GM12878 (cell line): ENCODE measurements around the gene MPZL1. TPM values are rescaled to one million over a fixed set of nuclear protein-coding genes. Genes with fewer than 3 reads are reported as not detected.

Source experiments
- ATAC-seq: fragments of 200-7000 bp; cut with Tn5 transposase; 3 replicates; pipeline ENCODE4 v1.9.1; 2020; ENCODE audit warnings: mild to moderate bottlenecking, moderate library complexity
- BruUV-seq: library from RNA; stranded (reverse); fragments of 400-500 nt; replicated peaks from 2 replicates; lab custom pipeline; 2021; lab: Mats Ljungman, UMichigan
- CTCF ChIA-PET: fragments of 300-600 bp; sonication (Branson Sonifier 250); formaldehyde crosslinking; extraction: SDS; loops from one replicate; lab custom pipeline; 2021; ENCODE audit warnings: inconsistent platforms; lab: Yijun Ruan, JAX
- POLR2A ChIA-PET: fragments of 350-600 bp; formaldehyde crosslinking; extraction: SDS; loops from one replicate; lab custom pipeline; 2021; ENCODE audit warnings: inconsistent platforms; lab: Charles Lee
- RAD21 ChIA-PET: fragments of 300-600 bp; sonication (Branson Sonifier 250); formaldehyde crosslinking; loops from one replicate; lab custom pipeline; 2023; ENCODE audit warnings: antibody characterized with exemption; ENCODE audit not compliant: unreplicated experiment; lab: Charles Lee
- SMC1A ChIA-PET: fragments of 300-600 bp; sonication (Branson Sonifier 250); formaldehyde crosslinking; loops from one replicate; lab custom pipeline; 2023; ENCODE audit not compliant: unreplicated experiment, uncharacterized antibody; lab: Charles Lee
- DNase-seq: peaks from one replicate; pipeline ENCODE4 v3.0.0-alpha.2; 2011; ENCODE audit warnings: low read depth, low spot score
- FAIRE-seq: peaks from 3 replicates; lab custom pipeline; 2011; peaks lifted over from hg19 to GRCh38; lab: Jason Lieb, UNC
- H2AFZ ChIP-seq: 2 replicates; pipeline ENCODE4 v1.6.0; 2011; ENCODE audit warnings: low read depth, low read length, control low read depth; ENCODE audit not compliant: control insufficient read depth
- H3K27ac ChIP-seq: 2 replicates; pipeline ENCODE4 v1.5.1; 2011; ENCODE audit warnings: control low read depth; ENCODE audit not compliant: control insufficient read depth, insufficient read depth
- H3K27me3 ChIP-seq, 2 experiments: replicated peaks in 1 of 2; 2 replicates each; pipeline versions ENCODE4 v1.6.0 to v1.6.1; 2011; ENCODE audit warnings: low read length in 1 of 2; ENCODE audit not compliant: control insufficient read depth in 2 of 2, insufficient read depth in 2 of 2
- H3K36me3 ChIP-seq, 2 experiments: 2 replicates each; pipeline ENCODE4 v1.5.1; 2011; ENCODE audit warnings: low read length in 1 of 2; ENCODE audit not compliant: control insufficient read depth in 2 of 2, insufficient read depth in 2 of 2
- H3K4me1 ChIP-seq: 2 replicates; pipeline ENCODE4 v1.6.1; 2011; ENCODE audit warnings: mild to moderate bottlenecking, low read length, moderate library complexity, mixed read lengths; ENCODE audit not compliant: control insufficient read depth, insufficient read depth
- H3K4me2 ChIP-seq: 2 replicates; pipeline ENCODE4 v1.6.0; 2011; ENCODE audit warnings: control low read depth; ENCODE audit not compliant: control insufficient read depth, insufficient read depth
- H3K4me3 ChIP-seq: fragments of 200-600 bp; sonication (generic); 2 replicates; pipeline ENCODE4 v1.5.1; 2016
- H3K79me2 ChIP-seq: 2 replicates; pipeline ENCODE4 v1.6.0; 2011; ENCODE audit warnings: low read length; ENCODE audit not compliant: control insufficient read depth, insufficient read depth
- H3K9ac ChIP-seq: 2 replicates; pipeline ENCODE4 v1.8.0; 2011; ENCODE audit warnings: low read length, control low read depth, mixed read lengths; ENCODE audit not compliant: control insufficient read depth, insufficient read depth
- H3K9me3 ChIP-seq: replicated peaks from 3 replicates; pipeline ENCODE4 v1.5.1; 2011; ENCODE audit warnings: mild to moderate bottlenecking, low read length; ENCODE audit not compliant: control insufficient read depth, insufficient read depth
- H4K20me1 ChIP-seq: 2 replicates; pipeline ENCODE4 v1.6.0; 2011; ENCODE audit not compliant: control insufficient read depth, insufficient read depth
- ATF3 ChIP-seq: IDR thresholded peaks from 2 replicates; pipeline ENCODE4 v1.6.1; 2011; ENCODE audit warnings: low read depth, mild to moderate bottlenecking, low read length, moderate library complexity, borderline replicate concordance; ENCODE audit errors: extremely low read depth
- CBX5 ChIP-seq: sonication (generic); IDR thresholded peaks from 2 replicates; pipeline ENCODE4 v1.6.1; 2016; ENCODE audit warnings: low read depth, moderate library complexity, mild to moderate bottlenecking, inconsistent platforms
- CREB1 ChIP-seq: IDR thresholded peaks from 2 replicates; pipeline ENCODE4 v1.6.1; 2012; ENCODE audit warnings: low read depth, mild to moderate bottlenecking, inconsistent platforms
- HSF1 ChIP-seq: fragments of 150-350 bp; IDR thresholded peaks from 2 replicates; pipeline ENCODE4 v1.6.1; 2014; ENCODE audit warnings: mild to moderate bottlenecking, low read depth, low read length
- IRF5 ChIP-seq: fragments of 450-650 bp; IDR thresholded peaks from 2 replicates; pipeline ENCODE4 v1.6.1; 2017; ENCODE audit warnings: borderline replicate concordance
- JUNB ChIP-seq: IDR thresholded peaks from 2 replicates; pipeline ENCODE4 v1.6.1; 2016; ENCODE audit warnings: antibody characterized with exemption, mild to moderate bottlenecking
- LARP7 ChIP-seq: fragments of 450-650 bp; IDR thresholded peaks from 2 replicates; pipeline ENCODE4 v1.6.1; 2017; ENCODE audit warnings: mild to moderate bottlenecking
- NFXL1 ChIP-seq: fragments of 450-650 bp; IDR thresholded peaks from 2 replicates; pipeline ENCODE4 v1.6.1; 2017; ENCODE audit warnings: antibody characterized with exemption, mild to moderate bottlenecking, borderline replicate concordance
- SIX5 ChIP-seq: IDR thresholded peaks from 2 replicates; pipeline ENCODE4 v1.6.1; 2011; ENCODE audit warnings: mild to moderate bottlenecking, low read depth, low read length, moderate library complexity; ENCODE audit not compliant: severe bottlenecking
- TBL1XR1 ChIP-seq: IDR thresholded peaks from 2 replicates; pipeline ENCODE4 v1.6.1; 2012; ENCODE audit warnings: low read depth, low read length, improper control_type of control experiment
- ZNF217 ChIP-seq: fragments of 450-650 bp; IDR thresholded peaks from 2 replicates; pipeline ENCODE4 v1.6.1; 2017; ENCODE audit warnings: antibody characterized with exemption, mild to moderate bottlenecking
- WGBS: methylation state at CpG from one replicate; pipeline ENCODE4 v1.1.6; 2016; ENCODE audit warnings: low lambda C conversion rate; ENCODE audit not compliant: insufficient replicate concordance, insufficient coverage; ENCODE audit errors: missing lambda C conversion rate; 5-methylcytosine and 5-hydroxymethylcytosine counted together
- in situ Hi-C: fragments of 300-500 bp; cut with MboI; formaldehyde crosslinking; loops from 9 replicates; pipeline ENCODE4 v1.14.3; 2018; ENCODE audit warnings: mixed read lengths
- intact Hi-C: fragments of 100-400 bp; cut with micrococcal nuclease; formaldehyde crosslinking; loops from one replicate; pipeline ENCODE4 v1.14.2; 2022; ENCODE audit not compliant: unreplicated experiment
- polyA plus RNA-seq, 11 experiments: library from polyadenylated mRNA; depleted of rRNA in 4 of 11; unstranded in 6 of 11; stranded (reverse) in 5 of 11; fragments of >200 nt; fragmentation: Nextera tagmentation in 4 of 11; fragmentation: Illumina TruSeq in 1 of 11; extraction: Ambion mirVana in 4 of 11; extraction: Trizol in 1 of 11; gene quantifications; 1 replicate in 1 of 11; 2 replicates in 10 of 11; pipeline versions ENCODE4 v1.2.1 to v1.2.3, GENCODE V29; 2011 to 2016; ENCODE audit warnings: inconsistent platforms in 2 of 11, missing spikeins in 2 of 11, low read depth in 1 of 11
- total RNA-seq, 4 experiments: library from RNA; depleted of rRNA in 3 of 4; stranded (reverse); fragments of >200 nt in 3 of 4; fragmentation: Illumina TruSeq in 1 of 4; extraction: Trizol in 1 of 4; gene quantifications; 2 replicates each; pipeline versions ENCODE4 v1.2.1 to v1.2.3, GENCODE V29; 2013 to 2021
- TF ChIP-seq, protein P1 (sequence below): fragments of 450-650 bp; IDR thresholded peaks from 2 replicates; pipeline ENCODE4 v1.6.1; 2017; ENCODE audit warnings: low read depth, mild to moderate bottlenecking, moderate library complexity

MPZL1 gene
- total and polyA plus RNA-seq, 10 of the 15 experiments (the other 5 are each of a cell fraction or from before 2014, with no cell fraction given), result 9.8 to 60.9 (median 45.9) TPM

DNA sequence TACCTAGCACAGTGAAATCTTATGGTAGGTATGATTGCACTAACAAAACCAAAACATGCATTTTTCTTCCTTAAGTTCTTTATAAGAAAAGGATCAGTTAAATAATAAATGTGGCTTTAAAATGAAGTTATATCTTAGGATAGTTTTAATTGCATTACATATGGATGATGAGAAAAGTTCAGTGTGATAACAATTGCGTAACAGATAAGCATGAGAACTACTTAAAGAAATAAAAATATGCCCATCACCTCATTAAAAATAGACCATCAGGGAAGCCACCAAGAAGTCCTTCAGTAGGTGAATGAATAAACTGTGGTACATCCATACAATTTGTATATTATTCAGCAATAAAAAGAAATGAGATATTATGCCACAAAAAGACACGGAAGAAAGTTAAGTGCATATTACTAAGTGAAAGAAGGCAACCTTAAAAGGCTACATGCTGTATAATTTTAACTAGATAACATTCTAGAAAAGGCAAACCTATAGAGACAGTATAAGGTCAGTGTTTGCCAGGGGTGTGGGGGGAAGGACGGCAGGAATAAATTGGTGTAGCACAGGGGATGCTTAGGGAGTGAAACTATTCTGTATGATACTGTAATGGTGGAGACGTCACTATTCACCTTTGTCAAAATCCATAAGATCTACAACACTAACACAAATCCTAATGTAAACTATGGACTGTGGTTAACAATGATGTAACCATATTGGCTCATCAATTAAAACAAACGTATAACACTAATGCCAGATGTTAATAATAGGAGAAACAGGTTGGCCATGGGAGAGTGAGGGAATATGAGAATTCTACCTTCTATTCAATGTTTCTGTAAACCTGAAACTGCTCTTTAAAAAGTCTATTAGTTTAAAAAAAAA, 42.9 kb downstream of the MPZL1 start:
- no peaks in the 10 kb centered on the region for H3K27me3 ChIP-seq
- H4K20me1 ChIP-seq, result no peaks in the 10 kb centered on the region
- intact Hi-C loops (no loop called here), in situ Hi-C loops (no loop called here)
- no peak overlapping the region for H3K27ac ChIP-seq
- DNase-seq (no peak), ATAC-seq (no peak), FAIRE-seq (no peak)
- no peak for TF ChIP-seq JUNB
- no peak for TF ChIP-seq NFXL1
- TF ChIP-seq SIX5, result no peak
- no peak for TF ChIP-seq LARP7
- no peak for TF ChIP-seq HSF1
- TF ChIP-seq, protein P1, sequence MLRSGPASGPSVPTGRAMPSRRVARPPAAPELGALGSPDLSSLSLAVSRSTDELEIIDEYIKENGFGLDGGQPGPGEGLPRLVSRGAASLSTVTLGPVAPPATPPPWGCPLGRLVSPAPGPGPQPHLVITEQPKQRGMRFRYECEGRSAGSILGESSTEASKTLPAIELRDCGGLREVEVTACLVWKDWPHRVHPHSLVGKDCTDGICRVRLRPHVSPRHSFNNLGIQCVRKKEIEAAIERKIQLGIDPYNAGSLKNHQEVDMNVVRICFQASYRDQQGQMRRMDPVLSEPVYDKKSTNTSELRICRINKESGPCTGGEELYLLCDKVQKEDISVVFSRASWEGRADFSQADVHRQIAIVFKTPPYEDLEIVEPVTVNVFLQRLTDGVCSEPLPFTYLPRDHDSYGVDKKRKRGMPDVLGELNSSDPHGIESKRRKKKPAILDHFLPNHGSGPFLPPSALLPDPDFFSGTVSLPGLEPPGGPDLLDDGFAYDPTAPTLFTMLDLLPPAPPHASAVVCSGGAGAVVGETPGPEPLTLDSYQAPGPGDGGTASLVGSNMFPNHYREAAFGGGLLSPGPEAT, result no peak
- TF ChIP-seq IRF5, result no peak
- no peak for TF ChIP-seq TBL1XR1
- TF ChIP-seq CREB1, result no peak
- TF ChIP-seq CBX5, result no peak
- TF ChIP-seq ATF3, result no peak
- no peak for TF ChIP-seq ZNF217
- no peaks in the 10 kb centered on the region for H3K9me3 ChIP-seq
- BruUV-seq, result no TSS peak
- H3K4me3 ChIP-seq, result no peak overlapping the region
- ChIA-PET SMC1A (no interaction called here), CTCF (no interaction called here), POLR2A (no interaction called here), RAD21 (no interaction called here)
- no peak overlapping the region for H3K9ac ChIP-seq
- peaks cover 4 to 19% of the 10 kb centered on the region in 2 experiments for H3K36me3 ChIP-seq
- no peak overlapping the region for H3K4me2 ChIP-seq
- peaks cover 8% of the 10 kb centered on the region for H3K79me2 ChIP-seq
- whole genome bisulfite sequencing, result 94% methylated on average over 5 of the region's 5 CpGs
- H3K4me1 ChIP-seq, result no peaks in the 10 kb centered on the region; the same call in 1 of the 2 replicates
- no peak overlapping the region for H2AFZ ChIP-seq
